Vagina (tissue), 2 donors: ENCODE measurements around the gene TTLL8.

Source experiments
- POLR2AphosphoS5 ChIP-seq, 2 donors: sonication (generic); formaldehyde crosslinking; IDR thresholded peaks; one replicate each; pipeline ENCODE4 v1.9.0; 2017; ENCODE audit warnings: antibody characterized with exemption in 2 of 2, mild to moderate bottlenecking in 2 of 2, low read depth in 1 of 2; ENCODE audit not compliant: insufficient read depth in 1 of 2
- TF ChIP-seq, protein P1 (sequence below), 3 experiments: fragments of 450-650 bp in 2 of 3; fragments of 200-600 bp in 1 of 3; sonication (generic) in 1 of 3; IDR thresholded peaks; one replicate each; pipeline ENCODE4 v1.5.1; 2017 to 2019; ENCODE audit warnings: antibody characterized with exemption in 3 of 3, mild to moderate bottlenecking in 2 of 3, moderate library complexity in 2 of 3

DNA sequence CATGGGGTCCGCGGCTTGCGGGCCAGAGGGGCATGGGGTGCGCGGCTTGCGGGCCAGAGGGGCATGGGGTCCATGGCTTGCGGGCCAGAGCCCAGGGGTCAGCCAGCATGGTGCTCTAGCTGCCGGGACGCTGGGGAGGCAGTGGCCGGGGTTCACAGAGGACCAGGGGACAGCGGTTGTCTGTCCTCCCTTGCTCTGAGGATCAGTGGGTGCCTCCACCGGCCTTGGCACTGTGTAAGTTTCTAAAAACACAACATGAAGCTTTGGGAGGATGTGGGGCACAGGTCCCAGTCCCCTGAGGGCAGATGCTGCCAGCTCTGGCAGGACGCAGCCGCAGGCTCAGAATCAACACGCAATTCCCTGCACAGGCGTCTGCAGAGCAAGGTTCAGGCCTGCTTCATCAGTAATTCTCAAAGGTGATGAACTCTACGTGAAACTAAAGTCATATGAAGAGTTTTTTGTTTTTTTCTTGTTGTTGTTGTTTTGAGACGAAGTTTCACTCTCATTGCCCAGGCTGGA, 24.2 kb upstream of the TTLL8 start:
- TF ChIP-seq, protein P1, sequence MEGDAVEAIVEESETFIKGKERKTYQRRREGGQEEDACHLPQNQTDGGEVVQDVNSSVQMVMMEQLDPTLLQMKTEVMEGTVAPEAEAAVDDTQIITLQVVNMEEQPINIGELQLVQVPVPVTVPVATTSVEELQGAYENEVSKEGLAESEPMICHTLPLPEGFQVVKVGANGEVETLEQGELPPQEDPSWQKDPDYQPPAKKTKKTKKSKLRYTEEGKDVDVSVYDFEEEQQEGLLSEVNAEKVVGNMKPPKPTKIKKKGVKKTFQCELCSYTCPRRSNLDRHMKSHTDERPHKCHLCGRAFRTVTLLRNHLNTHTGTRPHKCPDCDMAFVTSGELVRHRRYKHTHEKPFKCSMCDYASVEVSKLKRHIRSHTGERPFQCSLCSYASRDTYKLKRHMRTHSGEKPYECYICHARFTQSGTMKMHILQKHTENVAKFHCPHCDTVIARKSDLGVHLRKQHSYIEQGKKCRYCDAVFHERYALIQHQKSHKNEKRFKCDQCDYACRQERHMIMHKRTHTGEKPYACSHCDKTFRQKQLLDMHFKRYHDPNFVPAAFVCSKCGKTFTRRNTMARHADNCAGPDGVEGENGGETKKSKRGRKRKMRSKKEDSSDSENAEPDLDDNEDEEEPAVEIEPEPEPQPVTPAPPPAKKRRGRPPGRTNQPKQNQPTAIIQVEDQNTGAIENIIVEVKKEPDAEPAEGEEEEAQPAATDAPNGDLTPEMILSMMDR (IDR thresholded peaks at IDR 0.05) = no peak
- no peak for TF ChIP-seq POLR2AphosphoS5 (IDR thresholded peaks at IDR 0.05; ENCODE audit: insufficient read depth in 1 of 2, low read depth in 1 of 2)
